Spleen (tissue), 11 donors: ENCODE data around the gene CLOCK. TPM values are rescaled to one million over a fixed set of nuclear protein-coding genes. Genes with fewer than 3 reads are reported as not detected.

Experiments
- DNase-seq: peaks from one replicate; pipeline ENCODE4 v3.0.0-alpha.2; 2020
- H3K27ac ChIP-seq, 8 donors: fragments of 200-600 bp; sonication (generic) in 7 of 8; 1 replicate in 4 of 8; 2 replicates in 4 of 8; pipeline versions ENCODE4 v1.5.0 to v1.8.0; 2016 to 2021; ENCODE audit warnings: inconsistent platforms in 4 of 8, mild to moderate bottlenecking in 4 of 8, moderate library complexity in 1 of 8
- H3K27me3 ChIP-seq, 7 donors: fragments of 200-600 bp; sonication (generic) in 6 of 7; replicated peaks in 1 of 7; 1 replicate in 4 of 7; 2 replicates in 3 of 7; pipeline versions ENCODE4 v1.5.0 to v1.8.0; 2016 to 2021; ENCODE audit warnings: inconsistent platforms in 3 of 7, mild to moderate bottlenecking in 1 of 7
- H3K36me3 ChIP-seq, 6 donors: fragments of 200-600 bp; sonication (generic) in 5 of 6; 1 replicate in 4 of 6; 2 replicates in 2 of 6; pipeline versions ENCODE4 v1.5.0 to v1.8.0; 2016 to 2021; ENCODE audit warnings: inconsistent platforms in 2 of 6
- H3K4me1 ChIP-seq, 6 donors: fragments of 200-600 bp; sonication (generic) in 5 of 6; 1 replicate in 3 of 6; 2 replicates in 3 of 6; pipeline versions ENCODE4 v1.5.0 to v1.8.0; 2016 to 2021; ENCODE audit warnings: inconsistent platforms in 3 of 6
- H3K4me3 ChIP-seq, 8 donors: fragments of 200-600 bp; sonication (generic) in 7 of 8; 1 replicate in 4 of 8; 2 replicates in 4 of 8; pipeline versions ENCODE4 v1.5.0 to v1.8.0; 2016 to 2021; ENCODE audit warnings: inconsistent platforms in 4 of 8, mild to moderate bottlenecking in 4 of 8, moderate library complexity in 2 of 8
- H3K9me3 ChIP-seq, 8 donors: fragments of 200-600 bp; sonication (generic) in 7 of 8; 1 replicate in 4 of 8; 2 replicates in 4 of 8; pipeline versions ENCODE4 v1.5.0 to v1.8.0; 2016 to 2021; ENCODE audit warnings: inconsistent platforms in 4 of 8
- CTCF ChIP-seq, 11 experiments: fragments of 200-600 bp in 7 of 11; fragments of 450-650 bp in 4 of 11; sonication (generic) in 4 of 11; IDR thresholded peaks in 8 of 11; conservative IDR thresholded peaks in 3 of 11; 1 replicate in 7 of 11; 2 replicates in 4 of 11; pipeline versions ENCODE4 v1.4.0 to v1.8.0; 2016 to 2021; ENCODE audit warnings: antibody characterized with exemption in 11 of 11, inconsistent platforms in 4 of 11, mild to moderate bottlenecking in 1 of 11
- POLR2A ChIP-seq, 3 donors: fragments of 450-650 bp; IDR thresholded peaks; one replicate each; pipeline ENCODE4 v1.5.1; 2017; ENCODE audit warnings: antibody characterized with exemption in 3 of 3, mild to moderate bottlenecking in 1 of 3
- POLR2AphosphoS5 ChIP-seq, 3 donors: sonication (generic); formaldehyde crosslinking; IDR thresholded peaks; one replicate each; pipeline ENCODE4 v1.5.1; 2017; ENCODE audit warnings: antibody characterized with exemption in 3 of 3
- WGBS, 5 donors: extraction: QIAGEN DNeasy Blood & Tissue Kit in 3 of 5; methylation state at CpG; one replicate each; pipeline versions ENCODE4 v1.1.5 to v1.1.7; 2013 to 2018; 5-methylcytosine and 5-hydroxymethylcytosine counted together
- intact Hi-C: fragments of 100-400 bp; cut with DNase I; formaldehyde crosslinking; loops from one replicate; pipeline ENCODE4 v1.15.0; 2023; ENCODE audit warnings: low total_unique reads
- polyA plus RNA-seq, 3 donors: library from polyadenylated mRNA; stranded (reverse); fragments of 200-250 nt; gene quantifications; one replicate each; pipeline ENCODE4 v1.2.1, GENCODE V29; 2013
- total RNA-seq, 7 donors: library from RNA; depleted of rRNA in 3 of 7; stranded (reverse); fragments of >200 nt in 3 of 7; fragmentation: NEBNext Ultra II Directional in 4 of 7; extraction: Animal tissue kit (Norgen Biotek cat#: 25700) in 4 of 7; gene quantifications; one replicate each; pipeline versions ENCODE4 v1.1.0 to v1.2.1, GENCODE V29; 2016 to 2021
- donor health status: healthy with polysubstance abuse.
- donor health status: DM: no; HTN: no; CAD: no; lungs with moderate emphysema.
- donor health status: DM: no; HTN: no; CAD: no.
- donor health status: Bipolar disorder and iron deficiency.
- donor health status: healthy.
- donor health status: DM: no; HTN: no; CAD: no.
- donor health status: DM: yes; HTN: yes; CAD: no.

CLOCK gene
- total and polyA plus RNA-seq, 10 donors: 1.9 to 29.4 (median 18.1) TPM

GRCh38 chr4:55393461-55394320 is 153.0 kb downstream of the CLOCK start:
- peaks cover 7 to 31% (median 27%) of the 10 kb centered on the region in 6 donors for H3K4me1 ChIP-seq
- H3K27ac ChIP-seq: no peak overlapping the region
- no peak overlapping the region for H3K4me3 ChIP-seq
- 91 to 95% (median 93%) methylated on average over 4 of the region's 4 CpGs for WGBS, 5 donors
- H3K9me3 ChIP-seq: no peaks in the 10 kb centered on the region
- TF ChIP-seq POLR2AphosphoS5 (IDR thresholded peaks at IDR 0.05) (no peak), POLR2A (IDR thresholded peaks at IDR 0.05) (no peak), CTCF (IDR thresholded peaks at IDR 0.05 in 8 of 11, conservative IDR thresholded peaks at IDR 0.05 in 3 of 11) (no peak)
- no peak for DNase-seq
- intact Hi-C loops: loop anchor here (10.0 kb wide), 1 partner anchor 49 kb away; the partner anchor contains the start of gene SRD5A3
- no peaks in the 10 kb centered on the region for H3K27me3 ChIP-seq
- H3K36me3 ChIP-seq: peaks cover 0 to 5% (median 0%) of the 10 kb centered on the region in 6 donors

GRCh38 chr4:55386840-55387239 is 159.9 kb downstream of the CLOCK start:
- Histone ChIP-seq H3K4me3 (no peak overlapping the region), H3K9me3 (no peaks in the 10 kb centered on the region), H3K27me3 (no peaks in the 10 kb centered on the region), H3K4me1 (peaks cover 0 to 14% (median 0%) of the 10 kb centered on the region in 6 donors), H3K27ac (peak overlapping the region in 5 of 8 donors; percentile 3 to 60 (median 42)), H3K36me3 (no peaks in the 10 kb centered on the region)
- TF ChIP-seq CTCF (IDR thresholded peaks at IDR 0.05 in 8 of 11, conservative IDR thresholded peaks at IDR 0.05 in 3 of 11) (no peak), POLR2AphosphoS5 (IDR thresholded peaks at IDR 0.05) (peak in 1 of 3 donors; percentile 34)
- WGBS, 5 donors: 52 to 87% (median 79%) methylated on average over 2 of the region's 2 CpGs
- no peak for DNase-seq
- intact Hi-C loops: no loop called here

- Histone ChIP-seq H3K9me3 (no peaks in the 10 kb centered on the region), H3K4me3 (no peak overlapping the region), H3K27ac (peak overlapping the region in 5 of 8 donors; percentile 3 to 60 (median 42)), H3K27me3 (no peaks in the 10 kb centered on the region), H3K36me3 (no peaks in the 10 kb centered on the region), H3K4me1 (peaks cover 0 to 14% (median 0%) of the 10 kb centered on the region in 6 donors)
- TF ChIP-seq POLR2A (IDR thresholded peaks at IDR 0.05) (no peak), CTCF (IDR thresholded peaks at IDR 0.05 in 8 of 11, conservative IDR thresholded peaks at IDR 0.05 in 3 of 11) (no peak), POLR2AphosphoS5 (IDR thresholded peaks at IDR 0.05) (no peak)
- intact Hi-C loops: no loop called here
- DNase-seq: no peak
Measured at GRCh38 chr4:55386073-55386472, 160.6 kb downstream of the CLOCK start.

- Histone ChIP-seq H3K4me3 (no peak overlapping the region), H3K27ac (no peak overlapping the region), H3K27me3 (no peaks in the 10 kb centered on the region), H3K4me1 (peaks cover 0 to 14% (median 0%) of the 10 kb centered on the region in 6 donors), H3K9me3 (no peaks in the 10 kb centered on the region), H3K36me3 (no peaks in the 10 kb centered on the region)
- intact Hi-C loops: no loop called here
- 75 to 89% (median 83%) methylated on average over 3 of the region's 3 CpGs for WGBS, 5 donors
- TF ChIP-seq POLR2AphosphoS5 (IDR thresholded peaks at IDR 0.05): no peak
- no peak for TF ChIP-seq POLR2A (IDR thresholded peaks at IDR 0.05)
- TF ChIP-seq CTCF (IDR thresholded peaks at IDR 0.05 in 8 of 11, conservative IDR thresholded peaks at IDR 0.05 in 3 of 11): no peak
- no peak for DNase-seq
Measured at GRCh38 chr4:55385201-55385649, 161.5 kb downstream of the CLOCK start.
